CD4-positive, alpha-beta T cell (primary cell): Measurements from ENCODE around the gene FBXL2. TPM values are rescaled to one million over a fixed set of nuclear protein-coding genes. Genes with fewer than 3 reads are reported as not detected.

Experiments
- ATAC-seq: fragments of 200-7000 bp; cut with Tn5 transposase; one replicate; pipeline ENCODE4 v1.10.0; 2022; ENCODE audit warnings: mild to moderate bottlenecking; ENCODE audit not compliant: poor library complexity
- CTCF ChIA-PET: fragments of 350-600 bp; sonication (Branson Sonifier 250); formaldehyde crosslinking; loops from one replicate; lab custom pipeline; 2021; ENCODE audit warnings: antibody characterized with exemption, inconsistent platforms; lab: Charles Lee
- POLR2A ChIA-PET: fragments of 350-600 bp; sonication (Branson Sonifier 250); formaldehyde crosslinking; loops from one replicate; lab custom pipeline; 2021; ENCODE audit warnings: antibody characterized with exemption, inconsistent platforms; lab: Charles Lee
- DNase-seq, 14 experiments: peaks; one replicate each; pipeline ENCODE4 v3.0.0-alpha.2; 2013 to 2020; ENCODE audit warnings: mixed read lengths in 2 of 14
- H3K27ac ChIP-seq, 2 donors: one replicate each; pipeline versions ENCODE4 v1.5.1 to v1.7.0; 2013; ENCODE audit warnings: low read length in 2 of 2, low read depth in 1 of 2, mild to moderate bottlenecking in 1 of 2
- H3K27me3 ChIP-seq, 2 experiments: 1 replicate in 1 of 2; 2 replicates in 1 of 2; pipeline versions ENCODE4 v1.6.1 to v1.7.0; 2013; ENCODE audit warnings: low read length in 2 of 2, control low read depth in 1 of 2, mild to moderate bottlenecking in 1 of 2, moderate library complexity in 1 of 2; ENCODE audit not compliant: insufficient read depth in 2 of 2, control insufficient read depth in 1 of 2
- H3K36me3 ChIP-seq: one replicate; pipeline ENCODE4 v1.6.1; 2013; ENCODE audit warnings: low read length, control low read depth; ENCODE audit not compliant: insufficient read depth
- H3K4me1 ChIP-seq: one replicate; pipeline ENCODE4 v1.6.1; 2013; ENCODE audit warnings: low read length, control low read depth; ENCODE audit not compliant: insufficient read depth
- H3K4me3 ChIP-seq: one replicate; pipeline ENCODE4 v1.5.1; 2013; ENCODE audit warnings: mild to moderate bottlenecking, low read length, moderate library complexity
- H3K9me3 ChIP-seq, 2 experiments: 1 replicate in 1 of 2; 2 replicates in 1 of 2; pipeline versions ENCODE4 v1.6.1 to v1.7.0; 2013; ENCODE audit warnings: low read length in 2 of 2, mild to moderate bottlenecking in 2 of 2, control low read depth in 1 of 2, moderate library complexity in 1 of 2; ENCODE audit not compliant: control insufficient read depth in 1 of 2, insufficient read depth in 1 of 2
- H3K27ac Mint-ChIP-seq: one replicate; pipeline ENCODE4 v1.8.0; 2020; ENCODE audit warnings: mixed read lengths
- H3K27me3 Mint-ChIP-seq: one replicate; pipeline ENCODE4 v1.8.0; 2021; ENCODE audit warnings: mixed read lengths
- H3K36me3 Mint-ChIP-seq: one replicate; pipeline ENCODE4 v1.8.0; 2021; ENCODE audit warnings: low read depth, mixed read lengths
- H3K4me1 Mint-ChIP-seq: one replicate; pipeline ENCODE4 v1.8.0; 2021; ENCODE audit warnings: low read depth, mixed read lengths
- H3K4me3 Mint-ChIP-seq: one replicate; pipeline ENCODE4 v1.8.0; 2020; ENCODE audit warnings: mild to moderate bottlenecking, mixed read lengths
- H3K9me3 Mint-ChIP-seq: one replicate; pipeline ENCODE4 v1.8.0; 2020; ENCODE audit warnings: mixed read lengths
- intact Hi-C, 2 experiments: fragments of 100-400 bp; cut with DNase I in 1 of 2; cut with micrococcal nuclease in 1 of 2; formaldehyde crosslinking; loops; one replicate each; pipeline versions ENCODE4 v1.15.1 to v1.9.0; 2023 to 2025; cut with DNase I, micrococcal nuclease
- total RNA-seq, 174 experiments: library from RNA in 2 of 174; stranded (reverse) in 2 of 174; gene quantifications; one replicate each; pipeline ENCODE4 v1.2.3 and lab custom pipeline; 2021 to 2026
- TF ChIP-seq, protein P1 (sequence below): fragments of 200-600 bp; IDR thresholded peaks from one replicate; pipeline ENCODE4 v1.8.0; 2022; ENCODE audit warnings: antibody characterized with exemption, mild to moderate bottlenecking

FBXL2 gene
- total RNA-seq, 2 experiments from 2014 or later, result not detected

DNA sequence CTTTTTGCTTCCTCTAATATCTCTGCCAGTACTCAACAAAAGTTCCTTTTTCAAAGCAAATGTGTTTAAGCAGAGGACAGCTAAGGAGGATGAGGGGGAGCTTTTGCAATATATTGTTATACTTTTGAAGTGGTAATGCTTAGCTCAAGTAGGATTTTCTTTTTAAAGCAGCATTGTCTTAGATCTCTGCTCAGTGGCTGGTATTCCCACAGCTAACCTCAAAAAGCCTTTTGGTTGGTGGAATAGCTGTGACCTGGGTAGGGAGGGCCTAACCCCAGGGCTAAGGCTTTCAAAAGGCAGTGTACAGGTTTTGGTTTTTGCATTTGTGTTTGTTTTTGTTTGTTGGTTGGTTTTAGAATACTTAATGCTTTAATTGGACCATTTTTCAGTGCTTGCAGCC lies 86.8 kb downstream of the FBXL2 start:
- ChIA-PET POLR2A (no interaction called here), CTCF (interaction anchor here (2.1 kb wide), 1 partner anchor 8 kb away, joined by 6 read pairs; no protein-coding TSS in a partner anchor)
- Mint-ChIP-seq H3K4me1 (no peaks in the 10 kb centered on the region), H3K4me3 (no peak overlapping the region), H3K36me3 (no peaks in the 10 kb centered on the region), H3K27me3 (peaks cover 12% of the 10 kb centered on the region), H3K27ac (no peak overlapping the region), H3K9me3 (no peaks in the 10 kb centered on the region)
- TF ChIP-seq, protein P1, sequence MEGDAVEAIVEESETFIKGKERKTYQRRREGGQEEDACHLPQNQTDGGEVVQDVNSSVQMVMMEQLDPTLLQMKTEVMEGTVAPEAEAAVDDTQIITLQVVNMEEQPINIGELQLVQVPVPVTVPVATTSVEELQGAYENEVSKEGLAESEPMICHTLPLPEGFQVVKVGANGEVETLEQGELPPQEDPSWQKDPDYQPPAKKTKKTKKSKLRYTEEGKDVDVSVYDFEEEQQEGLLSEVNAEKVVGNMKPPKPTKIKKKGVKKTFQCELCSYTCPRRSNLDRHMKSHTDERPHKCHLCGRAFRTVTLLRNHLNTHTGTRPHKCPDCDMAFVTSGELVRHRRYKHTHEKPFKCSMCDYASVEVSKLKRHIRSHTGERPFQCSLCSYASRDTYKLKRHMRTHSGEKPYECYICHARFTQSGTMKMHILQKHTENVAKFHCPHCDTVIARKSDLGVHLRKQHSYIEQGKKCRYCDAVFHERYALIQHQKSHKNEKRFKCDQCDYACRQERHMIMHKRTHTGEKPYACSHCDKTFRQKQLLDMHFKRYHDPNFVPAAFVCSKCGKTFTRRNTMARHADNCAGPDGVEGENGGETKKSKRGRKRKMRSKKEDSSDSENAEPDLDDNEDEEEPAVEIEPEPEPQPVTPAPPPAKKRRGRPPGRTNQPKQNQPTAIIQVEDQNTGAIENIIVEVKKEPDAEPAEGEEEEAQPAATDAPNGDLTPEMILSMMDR, result no peak
- intact Hi-C loops, result no loop called here
- Histone ChIP-seq H3K36me3 (no peaks in the 10 kb centered on the region), H3K4me1 (no peaks in the 10 kb centered on the region), H3K27me3 (no peaks in the 10 kb centered on the region), H3K9me3 (no peaks in the 10 kb centered on the region), H3K27ac (no peak overlapping the region), H3K4me3 (no peak overlapping the region)
- DNase-seq (no peak), ATAC-seq (no peak)

DNA sequence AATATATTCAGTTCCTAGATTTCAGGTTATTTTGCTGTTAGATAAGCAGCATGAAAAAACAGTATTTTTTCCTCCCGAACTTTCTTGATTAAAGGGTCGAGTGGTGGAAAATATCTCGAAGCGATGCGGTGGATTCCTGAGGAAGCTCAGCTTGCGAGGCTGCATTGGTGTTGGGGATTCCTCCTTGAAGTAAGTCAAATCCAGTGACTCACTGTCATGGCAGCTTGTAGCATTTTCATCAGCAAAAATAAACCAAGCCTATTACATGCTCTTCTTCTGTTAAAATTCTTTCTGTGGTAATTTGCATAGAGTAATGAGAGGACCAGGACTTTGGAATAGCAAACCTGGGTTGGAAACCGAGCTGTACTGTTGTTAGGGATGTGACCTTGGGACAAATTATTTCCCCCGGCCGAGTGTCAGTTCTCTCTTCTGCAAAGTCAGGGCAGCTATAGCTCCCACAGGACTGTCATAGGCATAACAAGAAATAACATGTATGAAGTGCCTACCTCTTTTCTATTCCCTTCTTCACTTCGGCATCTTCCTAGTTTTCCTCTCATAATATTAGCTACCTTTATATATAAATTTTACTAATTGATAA lies 87.4 kb downstream of the FBXL2 start:
- H3K27ac Mint-ChIP-seq, result no peak overlapping the region
- no peak overlapping the region for H3K27ac ChIP-seq
- no peak overlapping the region for H3K4me3 ChIP-seq
- H3K9me3 Mint-ChIP-seq, result no peaks in the 10 kb centered on the region
- intact Hi-C loops, result no loop called here
- no peaks in the 10 kb centered on the region for H3K27me3 ChIP-seq
- no peaks in the 10 kb centered on the region for H3K36me3 Mint-ChIP-seq
- H3K4me1 Mint-ChIP-seq, result no peaks in the 10 kb centered on the region
- ATAC-seq (no peak), DNase-seq (no peak)
- no peaks in the 10 kb centered on the region for H3K36me3 ChIP-seq
- peaks cover 12% of the 10 kb centered on the region for H3K27me3 Mint-ChIP-seq
- H3K4me1 ChIP-seq, result no peaks in the 10 kb centered on the region
- TF ChIP-seq, protein P1, result no peak
- H3K9me3 ChIP-seq, result no peaks in the 10 kb centered on the region
- no peak overlapping the region for H3K4me3 Mint-ChIP-seq
- POLR2A ChIA-PET, result no interaction called here
- CTCF ChIA-PET, result interaction anchor here (2.1 kb wide), 1 partner anchor 8 kb away, joined by 6 read pairs; no protein-coding TSS in a partner anchor

DNA sequence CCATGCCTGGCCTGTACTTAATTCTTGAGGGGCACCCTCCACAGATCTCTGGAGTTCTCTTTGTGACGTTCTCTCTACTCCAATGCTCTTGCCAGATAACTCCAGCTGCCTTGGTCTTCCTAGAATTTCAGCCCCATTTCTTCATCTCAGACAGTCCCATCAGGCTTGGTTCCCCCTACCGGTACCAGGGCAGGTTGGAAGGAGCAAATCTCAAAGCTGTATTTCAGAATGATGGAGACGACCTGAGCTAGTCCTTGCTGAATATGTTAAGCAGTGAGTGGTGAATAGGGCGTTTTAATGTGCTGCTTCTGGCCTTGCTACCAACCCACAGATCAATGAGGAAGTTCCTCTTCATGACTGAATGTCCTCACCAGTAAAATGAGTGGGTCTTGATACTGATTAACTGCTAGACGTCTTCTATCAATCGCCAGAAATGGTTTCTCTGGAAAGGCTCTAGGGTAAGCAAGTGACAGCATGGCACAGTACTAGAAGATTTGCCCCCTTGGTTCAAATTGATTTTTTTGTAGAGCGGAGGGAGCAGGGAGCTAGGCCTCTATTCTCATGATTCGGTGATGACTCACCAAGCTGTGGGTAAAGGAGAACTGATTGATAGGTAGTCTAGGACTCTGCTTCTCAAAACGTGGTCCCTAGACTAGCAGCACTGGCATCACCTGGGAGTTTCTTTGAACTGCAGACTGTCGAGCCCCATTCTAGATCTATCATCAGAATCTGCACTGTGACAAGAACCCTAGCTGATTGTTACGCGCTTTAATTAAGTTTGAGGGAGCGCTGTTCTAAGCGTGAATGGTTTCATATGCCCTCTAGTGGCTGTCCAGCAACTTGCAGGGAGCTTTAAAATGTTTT lies 95.2 kb downstream of the FBXL2 start:
- ChIA-PET POLR2A (interaction anchor here (0.9 to 1.3 kb wide), 4 partner anchors 13 to 425 kb away, joined by 3 to 5 read pairs (median 4); partner anchors contain the start of genes CRTAP and UBP1), CTCF (interaction anchor here (0.6 to 1.6 kb wide), 9 partner anchors 9 to 448 kb away, joined by 3 to 12 read pairs (median 4); no protein-coding TSS in a partner anchor)
- ATAC-seq (peak; percentile 75), DNase-seq (peak; percentile 6 to 67 (median 28))
- Histone ChIP-seq H3K27ac (no peak overlapping the region), H3K27me3 (no peaks in the 10 kb centered on the region), H3K9me3 (no peaks in the 10 kb centered on the region), H3K4me3 (no peak overlapping the region), H3K36me3 (no peaks in the 10 kb centered on the region), H3K4me1 (peaks cover 5% of the 10 kb centered on the region)
- Mint-ChIP-seq H3K27me3 (peaks cover 16% of the 10 kb centered on the region), H3K36me3 (no peaks in the 10 kb centered on the region), H3K27ac (no peak overlapping the region), H3K9me3 (no peaks in the 10 kb centered on the region), H3K4me1 (peaks cover 5% of the 10 kb centered on the region), H3K4me3 (no peak overlapping the region)
- intact Hi-C loops, result loop anchor here (1.0 to 10.0 kb wide), 6 partner anchors 240 to 638 kb away; partner anchors contain the start of gene CLASP2 (in 1 of the 2)
- TF ChIP-seq, protein P1, result peak; percentile 91
